Erythroblast (primary cell): ENCODE measurements around the gene COX17.

ENCODE experiments used
- GATA1 ChIP-seq: IDR thresholded peaks from 2 replicates; pipeline ENCODE4 v1.6.1; 2011; ENCODE audit warnings: low read depth, mild to moderate bottlenecking, control low read depth, low read length, moderate library complexity
- POLR2A ChIP-seq: IDR thresholded peaks from 2 replicates; pipeline ENCODE4 v1.6.1; 2011; ENCODE audit warnings: mild to moderate bottlenecking, low read length

GRCh38 chr3:119700269-119700919 lies 23.2 kb upstream of the COX17 start:
- TF ChIP-seq POLR2A: no peak
- TF ChIP-seq GATA1: no peak
